HepG2 (cell line): Measurements from ENCODE around the gene STEAP1B. TPM values are rescaled to one million over a fixed set of nuclear protein-coding genes. Genes with fewer than 3 reads are reported as not detected.

Experiments used
- CCDC6 ChIP-seq: sonication (generic); formaldehyde crosslinking; IDR thresholded peaks from 2 replicates; pipeline ENCODE4 v1.8.1; 2022; ENCODE audit warnings: mild to moderate bottlenecking, missing genetic modification reagents, moderate library complexity
- DR1 ChIP-seq: sonication (generic); formaldehyde crosslinking; IDR thresholded peaks from 2 replicates; pipeline ENCODE4 v1.8.0; 2021; ENCODE audit warnings: mild to moderate bottlenecking, missing genetic modification reagents, inconsistent platforms
- ERF ChIP-seq: IDR thresholded peaks from 2 replicates; pipeline ENCODE4 v1.6.1; 2018; ENCODE audit warnings: missing biosample characterization, missing genetic modification reagents
- RFX5 ChIP-seq: IDR thresholded peaks from 2 replicates; pipeline ENCODE4 v1.6.1; 2011; ENCODE audit warnings: low read depth, low read length, improper control_type of control experiment
- ZNF143 ChIP-seq: sonication (generic); formaldehyde crosslinking; IDR thresholded peaks from 2 replicates; pipeline ENCODE4 v1.4.0; 2020; ENCODE audit warnings: missing genetic modification reagents
- polyA plus RNA-seq, 8 experiments: library from polyadenylated mRNA; depleted of rRNA in 3 of 8; stranded (reverse) in 7 of 8; unstranded in 1 of 8; fragments of >200 nt; fragmentation: Illumina TruSeq in 4 of 8; extraction: Trizol in 4 of 8; gene quantifications; 2 replicates each; pipeline versions ENCODE4 v1.2.1 to v1.2.3, GENCODE V29; 2011 to 2016; ENCODE audit warnings: low read depth in 4 of 8, missing spikeins in 1 of 8, mixed read lengths in 1 of 8; ENCODE audit not compliant: insufficient read depth in 1 of 8
- total RNA-seq, 5 experiments: library from RNA; depleted of rRNA; stranded (reverse); fragments of >200 nt; fragmentation: Illumina TruSeq; extraction: Trizol; gene quantifications; 2 replicates each; pipeline ENCODE4 v1.2.3, GENCODE V29; 2016; ENCODE audit warnings: low read depth in 1 of 5
- TF ChIP-seq, protein P1 (sequence below): sonication (generic); formaldehyde crosslinking; IDR thresholded peaks from 2 replicates; pipeline ENCODE4 v1.5.1; 2020; ENCODE audit warnings: mild to moderate bottlenecking, moderate library complexity, missing genetic modification reagents
- TF ChIP-seq, protein P2 (sequence below): sonication (generic); formaldehyde crosslinking; conservative IDR thresholded peaks from 2 replicates; pipeline ENCODE4 v1.8.0; 2022; ENCODE audit warnings: missing genetic modification reagents
- TF ChIP-seq, protein P3 (sequence below): sonication (generic); formaldehyde crosslinking; IDR thresholded peaks from 2 replicates; pipeline ENCODE4 v1.4.0; 2020; ENCODE audit warnings: mild to moderate bottlenecking, missing genetic modification reagents
- TF ChIP-seq, protein P4 (sequence below): sonication (generic); formaldehyde crosslinking; IDR thresholded peaks from 2 replicates; pipeline ENCODE4 v1.4.0; 2020; ENCODE audit warnings: mild to moderate bottlenecking, low read depth, missing genetic modification reagents

STEAP1B gene
- total and polyA plus RNA-seq, 2 of the 13 experiments (the other 11 are each of a cell fraction or from before 2014, with no cell fraction given): not detected

DNA sequence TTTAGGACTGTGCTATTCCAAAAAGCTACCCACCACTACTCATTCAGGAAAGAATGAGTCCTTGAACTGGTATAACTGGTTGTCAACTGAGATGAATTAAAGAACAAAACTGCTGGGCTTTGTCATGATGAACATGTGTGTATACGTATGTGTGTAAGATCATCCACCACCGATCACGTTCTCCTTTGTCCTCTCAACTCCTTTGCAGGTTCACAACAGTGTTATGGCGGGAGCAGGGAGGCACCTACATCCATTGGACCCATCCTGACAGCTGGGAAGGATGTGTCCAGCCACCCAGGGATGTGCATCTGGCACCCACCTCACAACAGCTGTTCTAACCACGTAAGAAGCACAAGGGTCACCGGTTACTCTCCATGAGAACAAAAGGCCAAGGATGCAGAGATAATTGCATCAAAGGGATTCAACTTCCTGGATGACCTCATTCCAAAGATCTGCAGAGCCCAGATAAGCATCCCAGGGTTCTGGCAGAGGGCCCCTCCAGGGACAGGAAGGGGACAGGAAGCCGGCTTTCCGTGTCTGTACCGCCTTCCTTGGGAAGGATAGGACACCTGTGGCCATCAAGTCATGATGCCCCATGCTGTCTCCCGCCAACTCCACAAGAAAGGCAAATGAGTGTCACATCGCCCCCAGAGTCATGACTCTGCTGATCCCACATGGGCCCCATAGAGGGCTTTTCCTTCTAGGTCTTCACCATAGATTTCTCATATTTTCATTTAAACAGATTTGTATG, 66.1 kb downstream of the STEAP1B start (continued):
- TF ChIP-seq RFX5: no peak
- no peak for TF ChIP-seq DR1
- no peak for TF ChIP-seq ZNF143 (CRISPR knock-in tag)
- TF ChIP-seq, protein P1, sequence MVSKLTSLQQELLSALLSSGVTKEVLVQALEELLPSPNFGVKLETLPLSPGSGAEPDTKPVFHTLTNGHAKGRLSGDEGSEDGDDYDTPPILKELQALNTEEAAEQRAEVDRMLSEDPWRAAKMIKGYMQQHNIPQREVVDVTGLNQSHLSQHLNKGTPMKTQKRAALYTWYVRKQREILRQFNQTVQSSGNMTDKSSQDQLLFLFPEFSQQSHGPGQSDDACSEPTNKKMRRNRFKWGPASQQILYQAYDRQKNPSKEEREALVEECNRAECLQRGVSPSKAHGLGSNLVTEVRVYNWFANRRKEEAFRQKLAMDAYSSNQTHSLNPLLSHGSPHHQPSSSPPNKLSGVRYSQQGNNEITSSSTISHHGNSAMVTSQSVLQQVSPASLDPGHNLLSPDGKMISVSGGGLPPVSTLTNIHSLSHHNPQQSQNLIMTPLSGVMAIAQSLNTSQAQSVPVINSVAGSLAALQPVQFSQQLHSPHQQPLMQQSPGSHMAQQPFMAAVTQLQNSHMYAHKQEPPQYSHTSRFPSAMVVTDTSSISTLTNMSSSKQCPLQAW: peak; percentile 95
- TF ChIP-seq, protein P2, sequence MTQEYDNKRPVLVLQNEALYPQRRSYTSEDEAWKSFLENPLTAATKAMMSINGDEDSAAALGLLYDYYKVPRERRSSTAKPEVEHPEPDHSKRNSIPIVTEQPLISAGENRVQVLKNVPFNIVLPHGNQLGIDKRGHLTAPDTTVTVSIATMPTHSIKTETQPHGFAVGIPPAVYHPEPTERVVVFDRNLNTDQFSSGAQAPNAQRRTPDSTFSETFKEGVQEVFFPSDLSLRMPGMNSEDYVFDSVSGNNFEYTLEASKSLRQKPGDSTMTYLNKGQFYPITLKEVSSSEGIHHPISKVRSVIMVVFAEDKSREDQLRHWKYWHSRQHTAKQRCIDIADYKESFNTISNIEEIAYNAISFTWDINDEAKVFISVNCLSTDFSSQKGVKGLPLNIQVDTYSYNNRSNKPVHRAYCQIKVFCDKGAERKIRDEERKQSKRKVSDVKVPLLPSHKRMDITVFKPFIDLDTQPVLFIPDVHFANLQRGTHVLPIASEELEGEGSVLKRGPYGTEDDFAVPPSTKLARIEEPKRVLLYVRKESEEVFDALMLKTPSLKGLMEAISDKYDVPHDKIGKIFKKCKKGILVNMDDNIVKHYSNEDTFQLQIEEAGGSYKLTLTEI (CRISPR knock-in tag): no peak
- TF ChIP-seq, protein P3, sequence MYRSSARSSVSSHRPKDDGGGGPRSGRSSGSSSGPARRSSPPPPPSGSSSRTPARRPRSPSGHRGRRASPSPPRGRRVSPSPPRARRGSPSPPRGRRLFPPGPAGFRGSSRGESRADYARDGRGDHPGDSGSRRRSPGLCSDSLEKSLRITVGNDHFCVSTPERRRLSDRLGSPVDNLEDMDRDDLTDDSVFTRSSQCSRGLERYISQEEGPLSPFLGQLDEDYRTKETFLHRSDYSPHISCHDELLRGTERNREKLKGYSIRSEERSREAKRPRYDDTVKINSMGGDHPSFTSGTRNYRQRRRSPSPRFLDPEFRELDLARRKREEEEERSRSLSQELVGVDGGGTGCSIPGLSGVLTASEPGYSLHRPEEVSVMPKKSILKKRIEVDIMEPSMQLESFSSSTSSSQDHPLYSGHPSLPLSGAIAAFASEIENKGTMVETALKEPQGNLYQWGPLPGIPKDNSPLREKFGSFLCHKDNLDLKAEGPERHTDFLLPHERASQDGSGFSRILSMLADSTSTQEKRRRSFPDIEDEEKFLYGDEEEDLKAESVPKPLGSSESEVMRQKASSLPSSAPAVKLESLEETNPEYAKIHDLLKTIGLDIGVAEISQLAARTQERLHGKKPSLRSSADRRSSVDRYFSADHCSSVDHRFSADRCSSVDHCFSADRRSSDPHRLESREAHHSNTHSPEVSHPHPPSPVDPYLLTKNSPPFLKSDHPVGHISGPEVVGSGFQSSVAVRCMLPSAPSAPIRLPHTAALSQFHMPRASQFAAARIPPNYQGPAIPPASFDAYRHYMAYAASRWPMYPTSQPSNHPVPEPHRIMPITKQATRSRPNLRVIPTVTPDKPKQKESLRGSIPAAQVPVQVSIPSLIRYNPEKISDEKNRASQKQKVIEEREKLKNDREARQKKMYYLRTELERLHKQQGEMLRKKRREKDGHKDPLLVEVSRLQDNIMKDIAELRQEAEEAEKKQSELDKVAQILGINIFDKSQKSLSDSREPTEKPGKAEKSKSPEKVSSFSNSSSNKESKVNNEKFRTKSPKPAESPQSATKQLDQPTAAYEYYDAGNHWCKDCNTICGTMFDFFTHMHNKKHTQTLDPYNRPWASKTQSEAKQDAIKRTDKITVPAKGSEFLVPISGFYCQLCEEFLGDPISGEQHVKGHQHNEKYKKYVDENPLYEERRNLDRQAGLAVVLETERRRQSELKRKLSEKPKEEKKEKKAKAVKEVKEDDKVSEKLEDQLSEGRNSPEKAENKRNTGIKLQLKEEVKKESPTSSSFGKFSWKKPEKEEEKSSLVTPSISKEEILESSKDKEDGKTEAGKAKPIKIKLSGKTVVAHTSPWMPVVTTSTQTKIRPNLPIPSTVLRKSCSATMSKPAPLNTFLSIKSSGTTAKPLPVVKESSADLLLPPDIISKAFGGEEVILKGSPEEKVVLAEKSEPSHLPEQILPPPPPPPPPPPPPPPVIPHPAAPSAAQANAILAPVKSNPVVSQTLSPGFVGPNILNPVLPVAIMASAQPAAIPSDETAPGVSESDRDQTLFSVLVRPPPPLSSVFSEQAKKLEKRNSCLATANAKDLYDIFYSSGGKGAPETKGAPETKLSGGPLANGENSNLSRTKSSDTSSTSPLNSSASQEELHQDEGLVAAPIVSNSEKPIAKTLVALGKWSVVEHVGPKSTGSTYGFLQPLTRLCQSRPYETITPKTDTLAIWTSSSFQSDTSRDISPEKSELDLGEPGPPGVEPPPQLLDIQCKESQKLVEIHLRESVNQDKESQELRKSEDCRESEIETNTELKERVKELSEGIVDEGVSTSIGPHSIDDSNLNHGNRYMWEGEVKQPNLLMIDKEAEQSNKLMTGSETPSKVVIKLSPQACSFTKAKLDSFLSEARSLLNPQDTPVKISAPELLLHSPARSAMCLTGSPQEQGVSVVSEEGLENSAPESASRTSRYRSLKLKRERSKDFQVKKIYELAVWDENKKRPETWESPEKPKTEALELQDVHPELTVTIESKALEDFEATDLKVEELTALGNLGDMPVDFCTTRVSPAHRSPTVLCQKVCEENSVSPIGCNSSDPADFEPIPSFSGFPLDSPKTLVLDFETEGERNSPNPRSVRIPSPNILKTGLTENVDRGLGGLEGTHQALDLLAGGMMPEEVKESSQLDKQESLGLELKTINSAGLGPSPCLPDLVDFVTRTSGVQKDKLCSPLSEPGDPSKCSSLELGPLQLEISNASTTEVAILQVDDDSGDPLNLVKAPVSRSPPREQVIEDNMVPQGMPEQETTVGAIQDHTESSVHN (CRISPR knock-in tag): no peak
- peak; percentile 91 for TF ChIP-seq ERF (CRISPR knock-in tag)
- TF ChIP-seq, protein P4, sequence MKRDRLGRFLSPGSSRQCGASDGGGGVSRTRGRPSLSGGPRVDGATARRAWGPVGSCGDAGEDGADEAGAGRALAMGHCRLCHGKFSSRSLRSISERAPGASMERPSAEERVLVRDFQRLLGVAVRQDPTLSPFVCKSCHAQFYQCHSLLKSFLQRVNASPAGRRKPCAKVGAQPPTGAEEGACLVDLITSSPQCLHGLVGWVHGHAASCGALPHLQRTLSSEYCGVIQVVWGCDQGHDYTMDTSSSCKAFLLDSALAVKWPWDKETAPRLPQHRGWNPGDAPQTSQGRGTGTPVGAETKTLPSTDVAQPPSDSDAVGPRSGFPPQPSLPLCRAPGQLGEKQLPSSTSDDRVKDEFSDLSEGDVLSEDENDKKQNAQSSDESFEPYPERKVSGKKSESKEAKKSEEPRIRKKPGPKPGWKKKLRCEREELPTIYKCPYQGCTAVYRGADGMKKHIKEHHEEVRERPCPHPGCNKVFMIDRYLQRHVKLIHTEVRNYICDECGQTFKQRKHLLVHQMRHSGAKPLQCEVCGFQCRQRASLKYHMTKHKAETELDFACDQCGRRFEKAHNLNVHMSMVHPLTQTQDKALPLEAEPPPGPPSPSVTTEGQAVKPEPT (CRISPR knock-in tag): no peak
- TF ChIP-seq CCDC6 (CRISPR knock-in tag): no peak
